ENCODE data around the gene CRYBG3.

The CRYBG3 gene

DNA sequence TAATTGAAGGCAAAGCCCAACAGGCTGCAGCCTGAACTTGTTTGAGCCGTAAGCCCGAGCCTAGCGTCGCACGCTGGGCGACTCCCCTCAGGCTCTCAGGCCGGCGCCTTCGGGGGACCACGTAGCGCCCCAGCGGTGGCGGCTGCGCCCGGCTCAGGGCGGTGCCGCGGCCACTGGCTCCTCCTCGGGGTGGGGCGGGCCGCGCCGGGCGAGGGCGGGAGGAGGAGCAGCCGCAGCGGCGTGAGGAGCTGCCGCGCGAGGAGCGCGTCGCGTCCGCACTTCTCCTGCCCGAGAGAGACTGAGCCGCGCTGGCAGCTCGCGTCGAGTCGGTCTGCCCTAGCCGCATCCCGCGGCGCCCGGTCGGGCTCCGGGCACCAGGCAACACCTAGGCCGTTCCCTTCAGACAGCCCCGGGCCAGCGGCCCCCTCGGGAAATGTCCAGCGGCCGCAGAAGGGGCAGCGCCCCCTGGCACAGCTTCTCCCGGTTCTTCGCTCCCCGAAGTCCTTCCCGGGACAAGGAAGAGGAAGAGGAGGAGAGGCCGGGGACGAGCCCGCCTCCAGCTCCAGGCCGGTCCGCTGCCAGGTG, at the start of gene CRYBG3:
CRYBG3 (plus strand) TSS at position 238 of the 585 bp plus-strand sequence; CDS start at position 434, 196 bp downstream.
- H3K4me3 ChIP-seq (ENCODE audit: low read length) = peak within 1 kb of the TSS; percentile 61
- TF ChIP-seq ZNF274 (IDR thresholded peaks at IDR 0.05; ENCODE audit: low read depth, low read length) = no peak

DNA sequence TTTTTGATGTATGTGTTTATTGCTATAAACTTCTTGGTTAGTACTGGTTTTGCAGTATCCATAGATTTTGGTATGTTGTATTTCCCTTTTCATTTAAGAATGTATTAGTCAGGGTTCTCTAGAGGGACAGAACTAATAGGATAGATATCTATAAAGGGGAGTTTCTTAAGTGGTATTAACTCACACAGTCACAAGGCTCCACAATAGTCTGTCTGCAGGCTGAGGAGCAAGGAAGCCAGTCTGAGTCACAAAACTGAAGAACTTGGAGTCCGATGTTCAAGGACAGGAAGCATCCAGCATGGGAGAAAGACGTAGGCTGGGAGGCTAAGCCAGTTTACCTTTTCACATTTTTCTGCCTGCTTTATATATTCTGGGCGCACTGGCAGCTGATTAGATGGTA, 48.9 kb upstream of the CRYBG3 start:
- no peak overlapping the region for H3K4me3 ChIP-seq (ENCODE audit: low read length)
- no peak for TF ChIP-seq ZNF274 (IDR thresholded peaks at IDR 0.05; ENCODE audit: low read depth, low read length)

DNA sequence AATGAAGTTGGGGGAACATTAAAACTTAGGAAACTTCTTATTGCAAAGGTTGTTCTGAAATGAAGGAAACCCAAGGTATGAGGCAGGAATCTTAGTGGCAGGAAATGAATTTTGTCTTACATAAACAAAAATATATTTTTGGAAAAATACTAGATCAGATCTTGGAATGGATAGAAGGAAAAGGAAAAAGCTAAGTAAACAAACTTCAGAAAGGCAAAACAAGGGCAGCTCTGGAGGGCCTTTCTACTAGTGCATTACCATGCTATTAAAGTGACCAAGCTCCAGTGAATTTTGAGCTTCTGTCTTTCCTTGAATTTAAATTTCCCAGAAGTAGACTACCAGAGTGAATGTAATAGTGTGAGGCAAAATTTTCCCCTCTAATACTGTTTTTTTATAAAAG, 43.7 kb upstream of the CRYBG3 start:
- no peak overlapping the region for H3K4me3 ChIP-seq (ENCODE audit: low read length)
- TF ChIP-seq ZNF274 (IDR thresholded peaks at IDR 0.05; ENCODE audit: low read depth, low read length) = no peak

DNA sequence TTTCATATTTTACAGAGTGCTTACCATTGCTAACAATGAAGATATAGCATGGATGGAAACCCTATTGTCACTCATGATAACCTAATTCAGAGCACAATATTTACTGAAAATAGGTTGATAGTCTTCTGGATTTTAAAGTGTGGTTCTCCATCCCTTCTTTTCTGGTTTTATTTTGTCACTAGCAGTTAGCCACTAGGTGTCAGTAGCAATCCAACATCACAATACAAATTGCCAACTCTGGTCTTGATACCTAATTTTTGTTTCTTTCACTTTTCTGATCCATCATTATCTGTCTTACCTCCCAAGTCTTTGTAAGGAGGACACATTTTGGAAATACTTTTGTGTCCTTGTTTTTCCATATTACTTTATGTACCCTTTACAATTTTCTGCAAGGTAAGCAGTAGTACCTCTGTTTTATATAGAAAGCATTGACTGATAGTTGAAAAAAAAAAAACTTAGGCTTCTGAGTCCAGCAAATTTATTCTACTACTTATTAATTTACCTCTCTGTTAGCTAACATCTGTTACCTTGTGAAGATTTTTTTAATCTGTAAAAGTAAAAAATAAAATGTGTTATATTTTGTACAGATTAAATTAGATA, 28.3 kb upstream of the CRYBG3 start:
- no peak for TF ChIP-seq ZNF274 (IDR thresholded peaks at IDR 0.05; ENCODE audit: low read depth, low read length)
- H3K4me3 ChIP-seq (ENCODE audit: low read length) = no peak overlapping the region

DNA sequence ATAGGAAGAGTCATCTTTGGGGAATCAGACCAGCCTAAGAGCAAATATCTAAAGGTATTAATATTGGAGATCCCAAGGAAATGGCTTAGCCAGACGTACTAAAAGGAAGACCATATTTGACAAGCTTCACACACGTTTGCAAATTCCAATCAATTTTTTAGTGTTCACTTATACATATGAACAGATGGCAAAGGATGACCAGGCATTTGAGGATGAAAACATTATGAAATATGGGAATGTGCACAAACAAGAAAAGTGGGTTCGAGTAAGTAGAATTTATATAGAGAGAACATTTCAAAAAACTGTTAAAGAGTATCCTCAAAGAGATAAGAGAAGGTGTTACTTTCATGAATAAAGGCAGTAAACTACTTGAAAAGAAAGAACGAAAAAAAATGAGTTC, 25.9 kb upstream of the CRYBG3 start:
- TF ChIP-seq ZNF274 (IDR thresholded peaks at IDR 0.05; ENCODE audit: low read depth, low read length) = no peak
- H3K4me3 ChIP-seq (ENCODE audit: low read length) = no peak overlapping the region

DNA sequence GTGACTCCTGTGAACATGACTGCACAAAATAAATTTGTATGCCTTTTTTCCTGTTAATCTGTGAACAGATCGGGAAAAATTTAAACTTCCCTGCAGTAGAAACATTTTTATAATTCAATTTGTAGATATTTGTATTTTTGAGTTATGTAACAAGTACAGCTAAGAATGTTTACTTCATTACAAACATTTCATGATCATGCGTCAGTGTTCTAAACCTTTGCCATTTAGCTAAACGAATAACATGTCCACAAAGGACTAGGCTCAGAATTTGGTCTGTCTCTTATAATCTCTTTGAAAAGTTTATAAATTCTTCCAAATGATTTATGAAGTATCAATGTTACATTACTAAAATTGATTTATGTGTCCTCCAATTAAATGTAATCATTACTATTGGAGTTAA, 17.3 kb upstream of the CRYBG3 start:
- H3K4me3 ChIP-seq (ENCODE audit: low read length) = no peak overlapping the region
- TF ChIP-seq ZNF274 (IDR thresholded peaks at IDR 0.05; ENCODE audit: low read depth, low read length) = no peak

DNA sequence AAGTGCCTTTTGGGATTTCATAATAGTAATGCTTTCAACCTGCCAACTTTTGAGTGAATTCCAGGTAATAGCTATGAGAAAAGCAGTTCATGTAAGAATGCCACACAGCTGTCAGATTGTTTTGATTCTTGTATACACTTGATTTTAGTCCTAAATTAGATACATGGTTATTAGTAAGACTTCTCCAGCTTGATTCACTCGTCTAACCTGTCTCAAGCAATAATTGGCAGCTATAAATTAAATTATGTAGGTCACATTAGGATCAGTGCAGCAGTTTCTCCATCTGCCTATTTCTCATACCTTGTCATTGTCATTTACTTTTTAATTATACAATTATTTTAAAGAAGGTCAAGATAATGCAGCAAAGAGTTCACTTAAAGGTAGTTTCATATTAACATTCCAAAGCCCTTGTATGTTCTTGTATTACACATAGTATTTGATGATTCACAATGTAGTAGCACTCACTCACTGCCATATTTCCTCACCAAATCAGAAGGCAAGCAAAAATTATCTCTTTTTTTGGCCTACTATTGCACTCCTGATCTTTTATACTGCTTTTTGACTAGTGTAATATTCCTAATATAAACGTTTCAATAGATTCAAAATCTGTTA, 10.9 kb upstream of the CRYBG3 start:
- TF ChIP-seq ZNF274 (IDR thresholded peaks at IDR 0.05; ENCODE audit: low read depth, low read length) = no peak
- no peak overlapping the region for H3K4me3 ChIP-seq (ENCODE audit: low read length)

DNA sequence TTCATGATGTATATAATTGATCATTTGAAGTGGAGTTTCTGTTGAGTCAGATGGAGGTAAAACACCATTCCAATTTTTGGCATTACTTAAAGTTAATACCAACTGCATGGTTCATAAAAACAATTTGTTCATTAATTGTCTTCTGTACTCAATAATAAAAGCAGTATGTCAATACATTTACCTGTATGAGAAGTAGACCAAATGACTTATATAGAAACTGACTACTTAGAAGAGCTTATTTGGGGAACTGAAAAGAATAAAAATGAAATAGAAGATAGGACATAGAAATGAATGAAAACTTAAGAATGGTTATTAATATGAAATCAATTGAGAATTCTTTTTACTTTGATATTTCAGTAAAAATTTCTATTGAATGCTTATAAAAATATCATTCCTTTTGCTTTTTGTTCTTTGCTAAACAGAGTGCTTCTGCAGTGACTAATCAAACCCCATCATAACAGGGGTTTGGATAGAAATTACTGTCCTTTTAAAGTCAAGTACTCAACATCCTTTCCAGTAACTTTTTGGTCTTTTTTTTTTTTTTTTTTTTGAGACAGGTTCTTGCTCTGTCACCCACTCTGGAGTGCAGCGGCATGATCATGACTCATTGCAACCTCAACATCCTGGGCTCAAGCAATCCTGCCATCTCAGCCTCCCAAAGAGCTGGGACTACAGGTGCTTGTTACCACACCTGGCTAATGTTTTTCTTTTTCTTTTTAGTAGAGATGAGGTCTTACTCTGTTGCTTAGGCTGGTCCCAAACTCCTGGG, 6.5 kb upstream of the CRYBG3 start:
- TF ChIP-seq ZNF274 (IDR thresholded peaks at IDR 0.05; ENCODE audit: low read depth, low read length) = no peak
- no peak overlapping the region for H3K4me3 ChIP-seq (ENCODE audit: low read length)

DNA sequence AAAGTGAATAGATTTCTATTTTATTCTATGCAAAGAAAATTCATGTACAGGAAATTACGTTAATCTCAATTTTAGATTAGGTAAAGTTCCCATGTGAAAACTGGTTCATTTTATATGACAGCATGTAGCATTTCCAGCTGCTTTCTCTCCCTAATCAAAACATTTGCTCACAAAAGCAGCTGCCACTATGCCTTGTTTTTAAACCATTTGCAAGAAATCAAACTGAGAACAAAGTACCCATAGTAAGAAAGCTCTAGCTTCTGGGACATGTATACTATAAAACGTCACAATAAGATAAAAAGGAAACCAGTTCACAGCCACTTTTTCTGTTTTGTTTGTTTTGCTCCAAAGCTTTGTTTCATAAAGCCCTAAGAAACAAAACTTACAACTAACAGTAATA, 5.0 kb upstream of the CRYBG3 start:
- H3K4me3 ChIP-seq (ENCODE audit: low read length) = no peak overlapping the region
- TF ChIP-seq ZNF274 (IDR thresholded peaks at IDR 0.05; ENCODE audit: low read depth, low read length) = no peak

DNA sequence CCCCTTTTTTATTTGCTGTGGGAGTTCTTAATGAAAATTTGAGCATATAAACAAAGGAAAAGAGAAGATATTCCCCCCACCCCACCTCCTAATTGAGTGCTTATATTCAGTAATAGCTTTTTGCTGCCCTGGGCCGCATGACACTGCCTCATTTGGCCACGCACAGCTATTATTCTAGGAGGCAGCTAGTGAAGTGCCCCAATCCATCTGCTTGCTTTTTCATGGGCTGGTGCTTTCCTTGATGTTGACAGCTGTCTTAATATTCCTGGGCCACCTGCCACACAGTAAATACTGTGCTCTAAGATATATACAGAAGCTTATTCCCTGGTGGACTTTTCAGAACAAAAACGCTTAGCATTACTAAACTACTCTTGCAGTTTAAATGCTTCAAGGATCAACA, 3.8 kb upstream of the CRYBG3 start:
- no peak overlapping the region for H3K4me3 ChIP-seq (ENCODE audit: low read length)
- TF ChIP-seq ZNF274 (IDR thresholded peaks at IDR 0.05; ENCODE audit: low read depth, low read length) = no peak

DNA sequence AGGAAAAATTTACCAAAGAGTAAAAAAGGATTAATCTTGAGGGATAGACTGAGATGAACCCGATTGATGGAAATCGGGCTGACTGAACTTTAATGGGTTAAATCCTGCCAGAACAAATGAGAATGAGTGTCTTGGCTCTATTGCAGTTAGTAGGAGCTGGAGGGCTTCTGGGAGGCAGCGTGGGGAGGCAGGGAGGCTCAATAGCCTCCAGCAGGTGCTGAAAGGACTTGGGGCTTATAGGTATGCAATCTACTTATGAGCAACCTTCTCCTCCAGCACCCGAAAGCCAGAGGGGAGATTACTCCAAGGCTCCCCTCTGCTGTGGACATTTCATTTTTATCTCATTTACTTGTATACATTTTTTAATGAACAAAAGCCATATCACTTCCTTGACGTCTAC, 1.0 kb upstream of the CRYBG3 start:
- no peak overlapping the region for H3K4me3 ChIP-seq (ENCODE audit: low read length)
- no peak for TF ChIP-seq ZNF274 (IDR thresholded peaks at IDR 0.05; ENCODE audit: low read depth, low read length)

DNA sequence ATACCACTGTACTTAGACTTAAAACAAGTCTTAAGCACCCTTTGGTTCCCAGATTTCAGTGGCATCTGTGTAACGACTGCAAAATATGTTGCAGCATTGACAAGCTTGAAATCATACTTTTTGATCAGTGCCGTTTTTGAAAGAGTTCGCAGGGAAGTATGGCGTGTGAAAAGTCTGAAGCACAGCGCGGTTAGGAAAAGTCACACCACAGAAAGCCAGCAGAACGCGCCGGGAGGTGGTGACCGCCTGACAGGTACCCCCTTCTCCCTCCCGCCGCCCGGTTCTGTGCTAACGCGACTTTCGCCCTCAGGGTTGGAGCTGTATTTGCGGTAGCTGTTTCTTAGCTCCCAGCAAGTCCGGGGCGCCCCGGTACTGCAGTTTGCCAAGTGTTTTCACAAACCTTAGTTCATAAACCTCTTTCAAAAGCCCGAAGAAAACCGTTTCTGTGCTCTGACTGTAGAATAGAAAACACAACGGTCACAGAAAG, 481 bp upstream of the CRYBG3 start:
- peak overlapping the region; percentile 61; the same call in 1 of the 2 replicates for H3K4me3 ChIP-seq (ENCODE audit: low read length)
- TF ChIP-seq ZNF274 (IDR thresholded peaks at IDR 0.05; ENCODE audit: low read depth, low read length) = no peak

DNA sequence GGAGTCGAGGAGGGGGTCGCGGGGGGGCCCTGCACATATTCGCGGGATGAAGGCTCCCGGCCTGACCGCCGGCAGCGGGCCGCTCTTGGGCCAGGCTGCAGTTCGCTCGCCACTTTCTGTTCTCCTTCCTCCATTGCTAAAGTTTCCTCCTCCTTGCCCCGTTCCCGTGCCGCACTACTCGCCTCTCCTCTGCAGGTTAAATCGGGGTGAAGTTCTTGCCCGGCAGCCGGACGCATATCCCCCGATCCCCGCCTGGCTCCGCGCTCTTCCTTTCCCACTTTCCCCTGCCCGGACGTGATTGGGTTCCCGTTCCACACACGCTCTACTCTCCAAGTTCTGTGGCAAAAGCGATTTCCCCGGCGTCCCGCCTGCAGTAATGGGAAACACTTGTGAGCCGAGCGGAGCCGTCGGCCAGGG, 556 bp downstream of the CRYBG3 start:
- TF ChIP-seq ZNF274 (IDR thresholded peaks at IDR 0.05; ENCODE audit: low read depth, low read length) = no peak
- peak overlapping the region; percentile 61 for H3K4me3 ChIP-seq (ENCODE audit: low read length)
